CD4-positive, alpha-beta T cell (primary cell): ENCODE data around the gene PCP4. TPM values are rescaled to one million over a fixed set of nuclear protein-coding genes. Genes with fewer than 3 reads are reported as not detected.

Source experiments
- ATAC-seq: fragments of 200-7000 bp; cut with Tn5 transposase; one replicate; pipeline ENCODE4 v1.10.0; 2022; ENCODE audit warnings: mild to moderate bottlenecking; ENCODE audit not compliant: poor library complexity
- CTCF ChIA-PET: fragments of 350-600 bp; sonication (Branson Sonifier 250); formaldehyde crosslinking; loops from one replicate; lab custom pipeline; 2021; ENCODE audit warnings: antibody characterized with exemption, inconsistent platforms; lab: Charles Lee
- POLR2A ChIA-PET: fragments of 350-600 bp; sonication (Branson Sonifier 250); formaldehyde crosslinking; loops from one replicate; lab custom pipeline; 2021; ENCODE audit warnings: antibody characterized with exemption, inconsistent platforms; lab: Charles Lee
- DNase-seq, 14 experiments: peaks; one replicate each; pipeline ENCODE4 v3.0.0-alpha.2; 2013 to 2020; ENCODE audit warnings: mixed read lengths in 2 of 14
- H3K27ac ChIP-seq, 2 donors: one replicate each; pipeline versions ENCODE4 v1.5.1 to v1.7.0; 2013; ENCODE audit warnings: low read length in 2 of 2, low read depth in 1 of 2, mild to moderate bottlenecking in 1 of 2
- H3K27me3 ChIP-seq, 2 experiments: 1 replicate in 1 of 2; 2 replicates in 1 of 2; pipeline versions ENCODE4 v1.6.1 to v1.7.0; 2013; ENCODE audit warnings: low read length in 2 of 2, control low read depth in 1 of 2, mild to moderate bottlenecking in 1 of 2, moderate library complexity in 1 of 2; ENCODE audit not compliant: insufficient read depth in 2 of 2, control insufficient read depth in 1 of 2
- H3K36me3 ChIP-seq: one replicate; pipeline ENCODE4 v1.6.1; 2013; ENCODE audit warnings: low read length, control low read depth; ENCODE audit not compliant: insufficient read depth
- H3K4me1 ChIP-seq: one replicate; pipeline ENCODE4 v1.6.1; 2013; ENCODE audit warnings: low read length, control low read depth; ENCODE audit not compliant: insufficient read depth
- H3K4me3 ChIP-seq: one replicate; pipeline ENCODE4 v1.5.1; 2013; ENCODE audit warnings: mild to moderate bottlenecking, low read length, moderate library complexity
- H3K9me3 ChIP-seq, 2 experiments: 1 replicate in 1 of 2; 2 replicates in 1 of 2; pipeline versions ENCODE4 v1.6.1 to v1.7.0; 2013; ENCODE audit warnings: low read length in 2 of 2, mild to moderate bottlenecking in 2 of 2, control low read depth in 1 of 2, moderate library complexity in 1 of 2; ENCODE audit not compliant: control insufficient read depth in 1 of 2, insufficient read depth in 1 of 2
- H3K27ac Mint-ChIP-seq: one replicate; pipeline ENCODE4 v1.8.0; 2020; ENCODE audit warnings: mixed read lengths
- H3K27me3 Mint-ChIP-seq: one replicate; pipeline ENCODE4 v1.8.0; 2021; ENCODE audit warnings: mixed read lengths
- H3K36me3 Mint-ChIP-seq: one replicate; pipeline ENCODE4 v1.8.0; 2021; ENCODE audit warnings: low read depth, mixed read lengths
- H3K4me1 Mint-ChIP-seq: one replicate; pipeline ENCODE4 v1.8.0; 2021; ENCODE audit warnings: low read depth, mixed read lengths
- H3K4me3 Mint-ChIP-seq: one replicate; pipeline ENCODE4 v1.8.0; 2020; ENCODE audit warnings: mild to moderate bottlenecking, mixed read lengths
- H3K9me3 Mint-ChIP-seq: one replicate; pipeline ENCODE4 v1.8.0; 2020; ENCODE audit warnings: mixed read lengths
- intact Hi-C, 2 experiments: fragments of 100-400 bp; cut with DNase I in 1 of 2; cut with micrococcal nuclease in 1 of 2; formaldehyde crosslinking; loops; one replicate each; pipeline versions ENCODE4 v1.15.1 to v1.9.0; 2023 to 2025; cut with DNase I, micrococcal nuclease
- total RNA-seq, 174 experiments: library from RNA in 2 of 174; stranded (reverse) in 2 of 174; gene quantifications; one replicate each; pipeline ENCODE4 v1.2.3 and lab custom pipeline; 2021 to 2026
- TF ChIP-seq, protein P1 (sequence below): fragments of 200-600 bp; IDR thresholded peaks from one replicate; pipeline ENCODE4 v1.8.0; 2022; ENCODE audit warnings: antibody characterized with exemption, mild to moderate bottlenecking

The PCP4 gene
- total RNA-seq, 2 experiments from 2014 or later: not detected

DNA sequence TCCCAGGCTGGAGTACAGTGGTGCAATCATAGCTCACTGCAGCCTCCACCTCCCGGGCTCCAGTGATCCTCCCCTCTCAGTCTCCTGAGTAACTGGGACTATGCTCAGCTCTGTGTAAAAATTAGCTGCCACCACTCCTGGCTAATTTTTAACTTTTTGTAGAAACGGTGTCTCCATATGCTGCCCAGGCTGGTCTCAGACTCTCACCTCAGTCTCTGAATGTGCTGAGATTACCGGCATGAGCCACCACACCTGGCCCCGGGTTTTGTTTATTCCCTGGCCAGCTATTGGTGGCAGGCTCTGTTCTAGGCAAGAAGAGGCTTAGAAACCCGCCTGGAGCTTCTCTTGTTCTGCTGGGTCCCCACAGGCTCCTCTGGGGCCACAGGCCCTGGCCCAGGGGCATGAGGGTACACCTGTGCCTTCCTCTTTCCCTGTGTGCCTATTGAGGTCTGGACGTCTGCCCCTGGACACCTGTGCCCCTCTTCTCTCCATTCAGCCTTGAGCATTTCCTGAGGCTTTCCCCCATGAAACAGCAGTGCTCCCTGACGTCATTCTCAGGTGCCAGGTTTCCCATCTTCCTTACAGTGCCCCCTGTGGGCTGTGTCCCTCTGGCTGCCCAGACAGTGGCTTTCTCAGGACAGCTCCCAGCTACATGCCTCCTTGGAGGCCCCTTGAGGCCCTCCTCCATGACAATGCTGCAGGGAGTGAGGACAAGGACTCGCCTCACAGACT is 57.5 kb downstream of the PCP4 start:
- CTCF ChIA-PET: no interaction called here
- POLR2A ChIA-PET: no interaction called here
- Histone ChIP-seq H3K27me3 (no peaks in the 10 kb centered on the region), H3K36me3 (no peaks in the 10 kb centered on the region), H3K4me3 (no peak overlapping the region), H3K27ac (no peak overlapping the region), H3K9me3 (peaks cover 0 to 34% of the 10 kb centered on the region in 2 experiments), H3K4me1 (no peaks in the 10 kb centered on the region)
- Mint-ChIP-seq H3K4me3 (no peak overlapping the region), H3K4me1 (no peaks in the 10 kb centered on the region), H3K9me3 (no peaks in the 10 kb centered on the region), H3K36me3 (no peaks in the 10 kb centered on the region), H3K27me3 (no peaks in the 10 kb centered on the region), H3K27ac (no peak overlapping the region)
- intact Hi-C loops: no loop called here
- ATAC-seq (no peak), DNase-seq (no peak)
- TF ChIP-seq, protein P1, sequence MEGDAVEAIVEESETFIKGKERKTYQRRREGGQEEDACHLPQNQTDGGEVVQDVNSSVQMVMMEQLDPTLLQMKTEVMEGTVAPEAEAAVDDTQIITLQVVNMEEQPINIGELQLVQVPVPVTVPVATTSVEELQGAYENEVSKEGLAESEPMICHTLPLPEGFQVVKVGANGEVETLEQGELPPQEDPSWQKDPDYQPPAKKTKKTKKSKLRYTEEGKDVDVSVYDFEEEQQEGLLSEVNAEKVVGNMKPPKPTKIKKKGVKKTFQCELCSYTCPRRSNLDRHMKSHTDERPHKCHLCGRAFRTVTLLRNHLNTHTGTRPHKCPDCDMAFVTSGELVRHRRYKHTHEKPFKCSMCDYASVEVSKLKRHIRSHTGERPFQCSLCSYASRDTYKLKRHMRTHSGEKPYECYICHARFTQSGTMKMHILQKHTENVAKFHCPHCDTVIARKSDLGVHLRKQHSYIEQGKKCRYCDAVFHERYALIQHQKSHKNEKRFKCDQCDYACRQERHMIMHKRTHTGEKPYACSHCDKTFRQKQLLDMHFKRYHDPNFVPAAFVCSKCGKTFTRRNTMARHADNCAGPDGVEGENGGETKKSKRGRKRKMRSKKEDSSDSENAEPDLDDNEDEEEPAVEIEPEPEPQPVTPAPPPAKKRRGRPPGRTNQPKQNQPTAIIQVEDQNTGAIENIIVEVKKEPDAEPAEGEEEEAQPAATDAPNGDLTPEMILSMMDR: no peak

DNA sequence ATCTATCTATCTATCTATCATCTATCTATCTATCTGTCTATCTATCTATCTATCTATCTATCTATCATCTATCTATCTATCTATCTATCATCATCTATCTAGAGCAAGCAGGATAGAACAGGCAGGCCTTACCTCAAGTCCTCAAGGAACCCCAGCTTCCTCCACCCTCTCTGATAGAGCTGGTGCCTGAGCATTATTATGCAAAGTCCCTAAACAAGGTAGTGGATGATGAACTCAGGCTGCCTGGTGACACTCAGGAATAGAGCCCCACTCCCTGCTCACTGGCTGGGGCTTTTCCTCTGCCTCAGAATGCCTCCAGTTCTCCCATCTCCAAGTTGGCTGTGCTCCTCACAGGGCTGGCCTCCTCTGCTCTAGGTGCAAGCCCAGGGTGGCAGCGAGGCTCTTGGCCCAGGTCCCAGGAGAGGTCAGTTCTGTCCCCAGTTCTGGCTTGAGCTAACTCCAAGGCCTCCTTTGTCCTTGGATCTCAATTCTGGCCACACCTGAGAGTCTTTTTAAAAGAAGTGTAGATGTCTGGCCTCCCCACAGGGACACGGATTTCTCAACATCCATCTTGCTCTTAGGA is 60.2 kb downstream of the PCP4 start:
- CTCF ChIA-PET: no interaction called here
- Histone ChIP-seq H3K27ac (no peak overlapping the region), H3K4me1 (no peaks in the 10 kb centered on the region)

DNA sequence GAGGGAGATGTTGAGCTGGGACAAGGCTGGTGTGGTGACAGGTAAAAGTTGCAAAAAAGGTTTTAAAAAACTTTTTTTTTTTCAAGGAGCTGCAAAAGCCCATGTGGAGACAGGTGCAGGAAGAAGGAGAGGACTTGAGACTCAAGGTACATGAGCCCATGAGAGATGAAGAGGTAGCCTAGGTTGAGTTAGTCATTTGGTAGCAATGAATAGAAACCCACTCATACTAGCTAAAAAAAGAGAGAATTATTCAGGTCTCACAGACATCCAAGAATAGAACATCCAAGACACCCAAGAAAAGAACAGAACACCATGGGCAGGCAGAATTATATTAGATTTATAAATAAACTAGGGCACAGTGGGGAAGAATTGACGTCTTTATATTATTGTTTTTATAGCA is 65.1 kb downstream of the PCP4 start:
- POLR2A ChIA-PET: no interaction called here
- CTCF ChIA-PET: no interaction called here
- Histone ChIP-seq H3K4me1 (no peaks in the 10 kb centered on the region), H3K9me3 (peaks cover 0 to 3% of the 10 kb centered on the region in 2 experiments), H3K27me3 (no peaks in the 10 kb centered on the region), H3K27ac (no peak overlapping the region), H3K4me3 (no peak overlapping the region), H3K36me3 (no peaks in the 10 kb centered on the region)
- no peaks in the 10 kb centered on the region for H3K4me1 Mint-ChIP-seq
- intact Hi-C loops: no loop called here
- H3K4me3 Mint-ChIP-seq: no peak overlapping the region
- peaks cover 3% of the 10 kb centered on the region for H3K9me3 Mint-ChIP-seq
- TF ChIP-seq, protein P1: no peak
- ATAC-seq (no peak), DNase-seq (no peak)
- no peak overlapping the region for H3K27ac Mint-ChIP-seq
- no peaks in the 10 kb centered on the region for H3K36me3 Mint-ChIP-seq
- H3K27me3 Mint-ChIP-seq: no peaks in the 10 kb centered on the region

More for the DNA sequence above, 60.2 kb downstream of the PCP4 start:
- DNase-seq: no peak
- TF ChIP-seq, protein P1: no peak
- Histone ChIP-seq H3K36me3 (no peaks in the 10 kb centered on the region), H3K9me3 (peaks cover 0 to 27% of the 10 kb centered on the region in 2 experiments), H3K27me3 (no peaks in the 10 kb centered on the region), H3K4me3 (no peak overlapping the region)
- intact Hi-C loops: no loop called here
- Mint-ChIP-seq H3K27ac (no peak overlapping the region), H3K9me3 (no peaks in the 10 kb centered on the region), H3K4me3 (no peak overlapping the region), H3K36me3 (no peaks in the 10 kb centered on the region), H3K4me1 (no peaks in the 10 kb centered on the region), H3K27me3 (no peaks in the 10 kb centered on the region)
- no peak for ATAC-seq
- POLR2A ChIA-PET: no interaction called here
